Fibroblast of the aortic adventitia (primary cell): Measurements from ENCODE around the gene ALAD. TPM values are rescaled to one million over a fixed set of nuclear protein-coding genes. Genes with fewer than 3 reads are reported as not detected.
A peak's percentile ranks its signal among the peaks of the same experiment; 100 is the strongest.
"Not testable (repeated sequence)": the region's sequence is repeated elsewhere in the genome, so short reads cannot be mapped to it uniquely, and the experiment has no call there.

Experiments used
- DNase-seq: peaks from one replicate; pipeline ENCODE4 v3.0.0-alpha.2; 2010; ENCODE audit warnings: low read depth
- H3K4me3 ChIP-seq: 2 replicates; pipeline ENCODE4 v1.5.1; 2011; ENCODE audit warnings: low read depth, mild to moderate bottlenecking, control low read depth, low read length, moderate library complexity
- CTCF ChIP-seq: IDR thresholded peaks from 2 replicates; pipeline ENCODE4 v1.5.1; 2011; ENCODE audit warnings: mild to moderate bottlenecking, low read length, control low read depth, inconsistent platforms; ENCODE audit not compliant: insufficient read depth
- total RNA-seq: library from RNA; depleted of rRNA; stranded (reverse); fragments of >200 nt; gene quantifications from 2 replicates; pipeline ENCODE4 v1.2.3, GENCODE V29; 2012; ENCODE audit warnings: low replicate concordance

The ALAD gene
- total RNA-seq, 1 donor = 17.0 TPM

GRCh38 chr9:113369855-113370140 is 31.3 kb downstream of the ALAD start:
- DNase-seq = no peak
- H3K4me3 ChIP-seq = no peak overlapping the region
- TF ChIP-seq CTCF = no peak

GRCh38 chr9:113368982-113369854 is 31.9 kb downstream of the ALAD start:
- TF ChIP-seq CTCF = no peak
- DNase-seq = no peak
- no peak overlapping the region for H3K4me3 ChIP-seq

DNA sequence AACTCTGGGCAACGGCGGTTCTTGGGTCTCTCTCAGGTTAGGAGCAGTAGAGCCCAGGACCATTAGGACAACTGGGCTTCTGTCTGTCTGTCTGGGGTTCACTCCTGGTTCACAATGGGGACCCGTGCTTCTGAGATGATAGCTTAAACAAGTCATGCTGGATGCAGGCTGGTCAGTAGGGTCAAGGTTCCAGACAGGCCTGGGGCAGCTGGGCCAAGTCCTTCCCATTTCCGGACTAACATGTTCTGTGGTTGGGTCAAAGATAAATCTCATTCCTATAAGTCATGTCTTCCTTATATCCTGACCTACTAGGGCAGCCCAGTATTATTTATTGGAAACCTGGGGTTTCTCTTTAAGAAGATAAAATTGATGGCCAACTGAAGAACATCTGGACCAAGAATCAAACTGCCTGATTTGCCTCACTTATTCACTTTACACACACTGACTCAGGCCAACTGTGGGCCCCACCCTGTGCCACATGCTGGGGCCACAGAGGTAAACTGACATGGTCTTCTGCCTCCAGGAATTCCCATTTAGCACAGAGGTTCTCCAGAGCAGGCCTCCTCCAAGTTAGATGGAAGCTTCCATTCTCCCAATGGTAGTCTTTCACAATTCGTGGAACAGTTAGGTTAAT is 32.6 kb downstream of the ALAD start:
- no peak for TF ChIP-seq CTCF

DNA sequence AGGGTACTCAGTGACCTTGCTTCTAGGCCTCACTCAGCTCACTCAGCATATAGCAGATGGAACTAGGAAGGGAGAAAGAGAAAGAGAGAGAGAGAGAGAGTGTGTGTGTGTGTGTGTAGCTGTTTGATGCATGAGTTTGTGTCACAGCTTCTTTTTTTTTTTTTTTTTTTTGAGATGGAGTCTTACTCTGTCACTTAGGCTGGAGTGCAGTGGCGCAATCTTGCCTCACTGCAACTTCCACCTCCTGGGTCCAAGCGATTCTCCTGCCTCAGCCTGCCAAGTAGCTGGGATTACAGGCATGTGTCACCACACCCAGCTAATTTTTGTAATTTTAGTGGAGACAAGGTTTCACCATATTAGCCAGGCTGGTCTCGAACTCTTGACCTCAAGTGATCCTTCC is 35.4 kb downstream of the ALAD start:
- not testable (repeated sequence) for DNase-seq, H3K4me3 ChIP-seq

More for the DNA sequence above, 32.6 kb downstream of the ALAD start:
- no peak overlapping the region for H3K4me3 ChIP-seq
- no peak for DNase-seq

DNA sequence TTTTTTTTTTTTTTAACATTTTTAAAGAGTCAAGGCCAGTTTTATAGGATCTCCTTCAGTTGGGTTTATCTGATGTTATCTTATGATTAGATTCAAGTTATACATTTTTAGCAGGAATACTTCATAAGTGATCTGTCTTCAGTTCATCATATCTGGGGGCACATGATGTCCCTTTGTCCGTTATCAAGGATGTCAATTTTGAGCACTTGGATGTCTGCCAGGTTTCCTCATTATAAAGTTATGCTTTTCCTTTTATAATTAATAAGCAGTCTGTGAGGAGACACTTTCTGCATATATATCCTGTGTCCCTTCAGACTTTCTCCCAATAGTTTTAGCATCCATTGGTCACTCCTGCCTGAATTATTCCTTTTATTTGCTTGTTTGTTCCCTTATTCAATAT is 36.1 kb downstream of the ALAD start:
- DNase-seq = no peak
- TF ChIP-seq CTCF = no peak
- no peak overlapping the region for H3K4me3 ChIP-seq

- no peak overlapping the region for H3K4me3 ChIP-seq
- DNase-seq = no peak
- no peak for TF ChIP-seq CTCF
Measured at GRCh38 chr9:113363336-113363735, 37.7 kb downstream of the ALAD start.

DNA sequence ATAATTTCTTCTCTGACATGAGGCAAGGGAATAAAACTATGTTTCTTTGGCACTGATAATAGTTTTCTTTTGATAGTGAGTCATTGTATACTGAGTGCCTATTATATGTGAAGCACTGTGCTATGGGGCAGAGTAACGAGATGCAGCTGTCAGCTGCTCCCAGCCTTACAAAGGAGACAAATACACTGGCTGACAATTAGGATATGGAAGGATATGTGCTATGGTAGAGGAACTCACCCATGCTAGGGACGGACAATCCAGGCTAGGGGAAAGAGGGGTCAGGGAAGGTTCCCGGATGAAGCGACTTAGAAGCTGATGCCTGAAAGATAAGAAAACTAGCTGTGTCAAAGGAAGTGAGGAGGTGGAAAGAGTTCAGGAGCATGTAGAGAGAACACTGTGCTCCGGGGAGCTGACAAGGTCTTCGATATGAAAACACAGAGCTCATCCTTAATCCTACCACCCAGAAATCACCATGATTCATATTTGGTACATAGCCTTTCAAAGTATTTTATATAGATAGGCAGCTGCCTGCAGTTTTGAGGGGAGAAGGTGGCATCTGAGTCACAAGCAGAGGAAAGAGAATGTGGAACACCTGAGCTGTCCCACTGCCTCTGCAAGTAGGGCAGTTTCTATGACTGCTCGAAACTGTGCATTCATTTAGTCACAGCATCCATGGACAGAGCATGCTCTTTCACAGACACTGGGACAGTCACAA is 39.6 kb downstream of the ALAD start:
- DNase-seq = peak; percentile 64
- H3K4me3 ChIP-seq = no peak overlapping the region

More for the DNA sequence above, 39.6 kb downstream of the ALAD start:
- no peak for TF ChIP-seq CTCF
